ENCODE data around the gene ZNF467.

DNA sequence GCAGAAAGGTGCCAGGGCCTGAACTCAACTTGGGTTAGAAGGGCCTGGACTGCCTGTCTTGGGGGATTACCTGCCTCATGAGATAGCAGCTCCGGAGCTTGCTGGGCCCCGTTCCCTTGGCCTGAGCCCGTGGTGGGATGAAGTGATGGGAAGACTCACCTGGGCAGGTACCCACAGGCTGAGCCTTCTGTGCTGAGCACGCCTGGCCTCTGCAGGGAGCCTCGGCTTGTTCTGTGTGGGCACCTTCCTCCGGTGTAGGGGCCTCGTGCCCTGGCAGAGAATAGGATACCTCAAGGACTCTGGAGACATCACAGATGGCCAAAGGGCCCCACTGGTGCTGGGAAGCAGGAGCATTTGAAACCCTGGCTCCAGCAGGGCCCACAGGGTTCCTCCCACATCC, 4.5 kb downstream of the ZNF467 start:
- TF ChIP-seq POLR2A (IDR thresholded peaks at IDR 0.05): no peak
- no peak for TF ChIP-seq CTCF (IDR thresholded peaks at IDR 0.05)

All from body of pancreas (tissue), 4 donors.